SK-N-SH (cell line): ENCODE results near the gene SHLD1. TPM values are rescaled to one million over a fixed set of nuclear protein-coding genes. Genes with fewer than 3 reads are reported as not detected.

ENCODE experiments used
- CTCF ChIA-PET: fragments of 300-600, 350-600 bp; formaldehyde crosslinking; extraction: SDS; loops from one replicate; lab custom pipeline; 2021; lab: Yijun Ruan, JAX
- POLR2A ChIA-PET: fragments of 350-600 bp; sonication (Branson Sonifier 250); formaldehyde crosslinking; extraction: SDS; loops from one replicate; lab custom pipeline; 2020; ENCODE audit warnings: antibody characterized with exemption, inconsistent platforms; lab: Yijun Ruan, JAX
- DNase-seq: peaks from one replicate; pipeline ENCODE4 v3.0.0; 2012
- H2AFZ ChIP-seq: fragments of 200-600 bp; sonication (generic); 2 replicates; pipeline ENCODE4 v1.8.1; 2016; ENCODE audit warnings: antibody characterized with exemption, mild to moderate bottlenecking, low read depth
- H3F3A ChIP-seq: fragments of 200-600 bp; sonication (generic); replicated peaks from 2 replicates; pipeline ENCODE3; 2016; ENCODE audit warnings: antibody characterized with exemption, mild to moderate bottlenecking; ENCODE audit not compliant: insufficient read depth
- H3K27ac ChIP-seq, 2 experiments: fragments of 200-500 bp in 1 of 2; fragments of 200-600 bp in 1 of 2; sonication (Bioruptor generic) in 1 of 2; sonication (generic), shearing (Covaris generic) in 1 of 2; 2 replicates each; pipeline versions ENCODE4 v1.5.1 to v1.6.1; 2014 to 2016; ENCODE audit warnings: low read depth in 2 of 2, inconsistent platforms in 1 of 2, low read length in 1 of 2, mild to moderate bottlenecking in 1 of 2, mixed read lengths in 1 of 2
- H3K27me3 ChIP-seq: fragments of 200-600 bp; sonication (generic), shearing (Covaris generic); 2 replicates; pipeline ENCODE4 v1.6.1; 2016; ENCODE audit warnings: mixed run types; ENCODE audit not compliant: insufficient read depth
- H3K36me3 ChIP-seq, 2 experiments: fragments of 200-500 bp in 1 of 2; fragments of 200-600 bp in 1 of 2; sonication (Bioruptor generic) in 1 of 2; sonication (generic) in 1 of 2; replicated peaks in 1 of 2; 2 replicates each; pipeline versions ENCODE3 to v1.5.1; 2014 to 2016; ENCODE audit warnings: low read length in 1 of 2, mild to moderate bottlenecking in 1 of 2; ENCODE audit not compliant: insufficient read depth in 2 of 2, control insufficient read depth in 1 of 2
- H3K4me1 ChIP-seq, 2 experiments: fragments of 200-500 bp in 1 of 2; fragments of 200-600 bp in 1 of 2; sonication (Bioruptor generic) in 1 of 2; sonication (generic), shearing (Covaris generic) in 1 of 2; 2 replicates each; pipeline versions ENCODE4 v1.5.1 to v1.6.1; 2014 to 2016; ENCODE audit warnings: low read depth in 1 of 2, low read length in 1 of 2, mixed run types in 1 of 2; ENCODE audit not compliant: insufficient read depth in 2 of 2, control insufficient read depth in 1 of 2
- H3K4me2 ChIP-seq: fragments of 200-600 bp; sonication (generic), shearing (Covaris generic); 2 replicates; pipeline ENCODE4 v1.6.1; 2017; ENCODE audit warnings: mixed run types
- H3K4me3 ChIP-seq, 2 experiments: fragments of 200-500 bp in 1 of 2; fragments of 200-600 bp in 1 of 2; sonication (Bioruptor generic) in 1 of 2; sonication (generic), shearing (Covaris generic) in 1 of 2; 2 replicates each; pipeline versions ENCODE4 v1.5.1 to v1.8.1; 2014 to 2016; ENCODE audit warnings: low read depth in 2 of 2, inconsistent platforms in 1 of 2, low read length in 1 of 2, mild to moderate bottlenecking in 1 of 2, mixed read lengths in 1 of 2, moderate library complexity in 1 of 2
- H3K79me2 ChIP-seq: fragments of 200-600 bp; sonication (generic); 2 replicates; pipeline ENCODE4 v1.8.1; 2017; ENCODE audit warnings: mild to moderate bottlenecking; ENCODE audit not compliant: insufficient read depth
- H3K9ac ChIP-seq: fragments of 200-600 bp; sonication (generic); 2 replicates; pipeline ENCODE4 v1.6.1; 2017; ENCODE audit warnings: mixed run types
- H3K9me2 ChIP-seq: fragments of 200-600 bp; sonication (generic); 2 replicates; pipeline ENCODE4 v1.6.1; 2017; ENCODE audit warnings: mixed run types
- H3K9me3 ChIP-seq: fragments of 200-600 bp; sonication (generic); 2 replicates; pipeline ENCODE4 v1.6.1; 2017; ENCODE audit warnings: mixed run types, mild to moderate bottlenecking, moderate library complexity
- H4K20me1 ChIP-seq: fragments of 200-600 bp; sonication (generic); 2 replicates; pipeline ENCODE4 v1.6.1; 2017; ENCODE audit warnings: mild to moderate bottlenecking, mixed run types; ENCODE audit not compliant: insufficient read depth
- CHD2 ChIP-seq: fragments of 150-350 bp; IDR thresholded peaks from 2 replicates; pipeline ENCODE4 v1.6.1; 2018; ENCODE audit warnings: low read length; ENCODE audit not compliant: partially characterized antibody
- CTCF ChIP-seq: fragments of 200-600 bp; sonication (generic); IDR thresholded peaks from 2 replicates; pipeline ENCODE4 v1.6.1; 2017; ENCODE audit warnings: antibody characterized with exemption, mild to moderate bottlenecking, moderate library complexity
- ELF1 ChIP-seq: IDR thresholded peaks from 2 replicates; pipeline ENCODE4 v1.4.0; 2012
- FOXJ3 ChIP-seq: sonication (generic); formaldehyde crosslinking; IDR thresholded peaks from 2 replicates; pipeline ENCODE4 v1.5.1; 2020; ENCODE audit warnings: mild to moderate bottlenecking, missing genetic modification reagents
- GABPA ChIP-seq: IDR thresholded peaks from 2 replicates; pipeline ENCODE4 v1.4.0; 2012; ENCODE audit warnings: low read depth, mild to moderate bottlenecking
- GATA2 ChIP-seq: sonication (generic); formaldehyde crosslinking; IDR thresholded peaks from 2 replicates; pipeline ENCODE4 v1.5.0; 2020; ENCODE audit warnings: mild to moderate bottlenecking, missing genetic modification reagents
- IRF3 ChIP-seq: fragments of 150-350 bp; IDR thresholded peaks from 2 replicates; pipeline ENCODE4 v1.6.1; 2016; ENCODE audit warnings: mild to moderate bottlenecking, low read depth, low read length
- MEF2A ChIP-seq: IDR thresholded peaks from 2 replicates; pipeline ENCODE4 v1.4.0; 2012; ENCODE audit warnings: low read depth, borderline replicate concordance
- MXI1 ChIP-seq: IDR thresholded peaks from 2 replicates; pipeline ENCODE4 v1.6.1; 2012; ENCODE audit warnings: mild to moderate bottlenecking, low read depth, low read length, improper control_type of control experiment
- NFIC ChIP-seq: IDR thresholded peaks from 2 replicates; pipeline ENCODE4 v1.4.0; 2012; ENCODE audit warnings: borderline replicate concordance
- PBX3 ChIP-seq: IDR thresholded peaks from 2 replicates; pipeline ENCODE4; 2012
- POLR2AphosphoS5 ChIP-seq: IDR thresholded peaks from 2 replicates; pipeline ENCODE4 v1.6.1; 2012; ENCODE audit warnings: low read depth, low read length
- RAD21 ChIP-seq: IDR thresholded peaks from 2 replicates; pipeline ENCODE4 v1.6.1; 2012; ENCODE audit warnings: mild to moderate bottlenecking, low read length
- RFX5 ChIP-seq: IDR thresholded peaks from 2 replicates; pipeline ENCODE4 v1.6.1; 2012; ENCODE audit warnings: mild to moderate bottlenecking, improper control_type of control experiment, low read length
- USF1 ChIP-seq: IDR thresholded peaks from 2 replicates; pipeline ENCODE4 v1.4.0; 2012; ENCODE audit warnings: low read depth, borderline replicate concordance
- ZBTB33 ChIP-seq: IDR thresholded peaks from 2 replicates; pipeline ENCODE4 v1.4.0; 2012; ENCODE audit warnings: low read depth, borderline replicate concordance
- WGBS: methylation state at CpG from one replicate; pipeline ENCODE4 v1.1.6; 2017; ENCODE audit warnings: low lambda C conversion rate; 5-methylcytosine and 5-hydroxymethylcytosine counted together
- polyA plus RNA-seq, 3 experiments: library from polyadenylated mRNA; depleted of rRNA; stranded (reverse); fragments of >200 nt; gene quantifications; 2 replicates each; pipeline ENCODE4 v1.2.3, GENCODE V29; 2012

The SHLD1 gene
- polyA plus RNA-seq, 1 of the 3 experiments (the other 2 are of a cell fraction): 4.5 TPM

GRCh38 chr20:5882166-5882565 is 132.0 kb downstream of the SHLD1 start:
- no peak overlapping the region for H3K27ac ChIP-seq
- H3K9ac ChIP-seq: no peak overlapping the region
- DNase-seq: no peak
- 63% methylated on average over 9 of the region's 9 CpGs for WGBS
- no peaks in the 10 kb centered on the region for H3F3A ChIP-seq
- no peak overlapping the region for H2AFZ ChIP-seq
- ChIA-PET POLR2A (no interaction called here), CTCF (interaction anchor here (1.0 to 1.2 kb wide), 2 partner anchors 25 to 434 kb away, joined by 3 read pairs; no protein-coding TSS in a partner anchor)
- H3K4me1 ChIP-seq: peaks cover 0 to 11% of the 10 kb centered on the region in 2 experiments; a peak in 2 of 4 replicates
- H3K9me2 ChIP-seq: no peaks in the 10 kb centered on the region
- H3K9me3 ChIP-seq: no peaks in the 10 kb centered on the region
- no peak overlapping the region for H3K4me2 ChIP-seq
- no peaks in the 10 kb centered on the region for H3K36me3 ChIP-seq
- TF ChIP-seq PBX3 (no peak), USF1 (no peak), ZBTB33 (no peak), RAD21 (no peak), NFIC (no peak), MXI1 (no peak), FOXJ3 (CRISPR knock-in tag) (no peak), RFX5 (no peak), CHD2 (no peak), CTCF (no peak), ELF1 (no peak), GATA2 (CRISPR knock-in tag) (no peak), POLR2AphosphoS5 (no peak), MEF2A (no peak), GABPA (no peak), IRF3 (no peak)
- H3K27me3 ChIP-seq: peaks cover 3% of the 10 kb centered on the region; the same call in 1 of the 2 replicates
- H4K20me1 ChIP-seq: no peaks in the 10 kb centered on the region
- no peaks in the 10 kb centered on the region for H3K79me2 ChIP-seq
- no peak overlapping the region for H3K4me3 ChIP-seq
